Nephron progenitor cell (in vitro differentiated cells): ENCODE measurements around the gene NREP.

ENCODE experiments used
- DNase-seq: peaks from one replicate; pipeline ENCODE4 v3.0.0; 2021
- H3K27ac Mint-ChIP-seq: 2 replicates; pipeline ENCODE4 v1.8.0; 2021; ENCODE audit warnings: mild to moderate bottlenecking, moderate library complexity, mixed read lengths
- H3K27me3 Mint-ChIP-seq: 2 replicates; pipeline ENCODE4 v1.8.0; 2021; ENCODE audit warnings: mild to moderate bottlenecking, low read depth, mixed read lengths; ENCODE audit not compliant: poor library complexity
- H3K36me3 Mint-ChIP-seq: 2 replicates; pipeline ENCODE4 v1.8.0; 2021; ENCODE audit warnings: low read depth, mixed read lengths
- H3K4me1 Mint-ChIP-seq: 2 replicates; pipeline ENCODE4 v1.8.0; 2021; ENCODE audit warnings: mixed read lengths
- H3K4me3 Mint-ChIP-seq: 2 replicates; pipeline ENCODE4 v1.8.0; 2021; ENCODE audit warnings: mild to moderate bottlenecking, moderate library complexity, mixed read lengths
- H3K9me3 Mint-ChIP-seq: 2 replicates; pipeline ENCODE4 v1.8.0; 2021; ENCODE audit warnings: mild to moderate bottlenecking, moderate library complexity, mixed read lengths
- CTCF ChIP-seq: fragments of 200-600 bp; sonication (generic); IDR thresholded peaks from 2 replicates; pipeline ENCODE4 v1.5.0; 2021; ENCODE audit warnings: antibody characterized with exemption

Gene NREP

GRCh38 chr5:111781200-111781599, 24.2 kb upstream of the NREP start:
- no peak for DNase-seq
- Mint-ChIP-seq H3K4me1 (no peaks in the 10 kb centered on the region), H3K4me3 (no peak overlapping the region), H3K36me3 (no peaks in the 10 kb centered on the region), H3K9me3 (no peaks in the 10 kb centered on the region), H3K27ac (no peak overlapping the region), H3K27me3 (peaks cover 4% of the 10 kb centered on the region)
- no peak for TF ChIP-seq CTCF

- TF ChIP-seq CTCF: no peak
- peaks cover 5% of the 10 kb centered on the region for H3K4me1 Mint-ChIP-seq
- H3K36me3 Mint-ChIP-seq: no peaks in the 10 kb centered on the region
- H3K4me3 Mint-ChIP-seq: no peak overlapping the region
- no peak for DNase-seq
- no peak overlapping the region for H3K27ac Mint-ChIP-seq
- peaks cover 4% of the 10 kb centered on the region for H3K27me3 Mint-ChIP-seq
- no peaks in the 10 kb centered on the region for H3K9me3 Mint-ChIP-seq
Measured at GRCh38 chr5:111779922-111780292, 22.9 kb upstream of the NREP start.

- no peak for TF ChIP-seq CTCF
- Mint-ChIP-seq H3K27me3 (peaks cover 4% of the 10 kb centered on the region), H3K9me3 (no peaks in the 10 kb centered on the region), H3K27ac (no peak overlapping the region), H3K36me3 (no peaks in the 10 kb centered on the region), H3K4me1 (peaks cover 10% of the 10 kb centered on the region), H3K4me3 (no peak overlapping the region)
- DNase-seq: no peak
Measured at GRCh38 chr5:111779260-111779921, 22.4 kb upstream of the NREP start.

- Mint-ChIP-seq H3K36me3 (no peaks in the 10 kb centered on the region), H3K9me3 (no peaks in the 10 kb centered on the region), H3K27me3 (peaks cover 4% of the 10 kb centered on the region), H3K27ac (no peak overlapping the region), H3K4me3 (no peak overlapping the region), H3K4me1 (peaks cover 17% of the 10 kb centered on the region)
- DNase-seq: no peak
- no peak for TF ChIP-seq CTCF
Measured at GRCh38 chr5:111776913-111777781, 20.2 kb upstream of the NREP start.

- no peak overlapping the region for H3K27ac Mint-ChIP-seq
- no peaks in the 10 kb centered on the region for H3K36me3 Mint-ChIP-seq
- H3K4me1 Mint-ChIP-seq: peaks cover 17% of the 10 kb centered on the region
- peaks cover 7% of the 10 kb centered on the region for H3K27me3 Mint-ChIP-seq
- no peak for DNase-seq
- no peaks in the 10 kb centered on the region for H3K9me3 Mint-ChIP-seq
- TF ChIP-seq CTCF: no peak
- H3K4me3 Mint-ChIP-seq: no peak overlapping the region
Measured at GRCh38 chr5:111775224-111775623, 18.2 kb upstream of the NREP start.
